Measurements from ENCODE around the gene UGT1A8.
"Not testable (repeated sequence)": the region's sequence is repeated elsewhere in the genome, so short reads cannot be mapped to it uniquely, and the experiment has no call there.

UGT1A8 gene
- long read RNA-seq = 0 reads

- not testable (repeated sequence) for H3K27me3 ChIP-seq (ENCODE audit: insufficient read depth, poor library complexity, severe bottlenecking); DNase-seq (ENCODE audit: low read depth in 1 of 2, low spot score in 1 of 2); H3K4me3 ChIP-seq (replicated peaks; ENCODE audit: insufficient read depth, low read length); H3K27ac ChIP-seq (replicated peaks)
These were observed at the start of gene UGT1A8 for GRCh38 chr2:233617476-233617875. UGT1A8 (plus strand) TSS chr2:233617633; CDS start chr2:233617708, 75 bp downstream.

- no peaks in the 10 kb centered on the region for H3K27me3 ChIP-seq (ENCODE audit: insufficient read depth, poor library complexity, severe bottlenecking)
- TF ChIP-seq SPI1 (IDR thresholded peaks at IDR 0.05; ENCODE audit: borderline replicate concordance, low read depth) (no peak), GABPA (IDR thresholded peaks at IDR 0.05; ENCODE audit: low read depth) (no peak), POLR2AphosphoS5 (IDR thresholded peaks at IDR 0.05; ENCODE audit: low read depth) (no peak), CTCF (IDR thresholded peaks at IDR 0.05; ENCODE audit: insufficient read depth, low read length) (no peak), REST (IDR thresholded peaks at IDR 0.05; ENCODE audit: insufficient replicate concordance, low read depth) (no peak)
- DNase-seq (ENCODE audit: low read depth in 1 of 2, low spot score in 1 of 2) = no peak
These were observed 46.4 kb upstream of the UGT1A8 start for GRCh38 chr2:233571001-233571400.

GRCh38 chr2:233571462-233571861, 46.0 kb upstream of the UGT1A8 start:
- no peak for DNase-seq (ENCODE audit: low read depth in 1 of 2, low spot score in 1 of 2)
- Histone ChIP-seq H3K4me3 (replicated peaks; ENCODE audit: insufficient read depth, low read length) (no peak overlapping the region), H3K27me3 (ENCODE audit: insufficient read depth, poor library complexity, severe bottlenecking) (no peaks in the 10 kb centered on the region)

More at GRCh38 chr2:233571001-233571400, 46.4 kb upstream of the UGT1A8 start:
- Histone ChIP-seq H3K27ac (replicated peaks) (no peak overlapping the region), H3K4me3 (replicated peaks; ENCODE audit: insufficient read depth, low read length) (no peak overlapping the region)

More at GRCh38 chr2:233571462-233571861, 46.0 kb upstream of the UGT1A8 start:
- no peak overlapping the region for H3K27ac ChIP-seq (replicated peaks)
- TF ChIP-seq SPI1 (IDR thresholded peaks at IDR 0.05; ENCODE audit: borderline replicate concordance, low read depth) = no peak
- no peak for TF ChIP-seq CTCF (IDR thresholded peaks at IDR 0.05; ENCODE audit: insufficient read depth, low read length)
- TF ChIP-seq GABPA (IDR thresholded peaks at IDR 0.05; ENCODE audit: low read depth) = no peak
- no peak for TF ChIP-seq POLR2AphosphoS5 (IDR thresholded peaks at IDR 0.05; ENCODE audit: low read depth)
- no peak for TF ChIP-seq REST (IDR thresholded peaks at IDR 0.05; ENCODE audit: insufficient replicate concordance, low read depth)

Measured in HL-60 (cell line).